Transverse colon (tissue), 4 donors: ENCODE measurements around the gene PLD4. TPM values are rescaled to one million over a fixed set of nuclear protein-coding genes. Genes with fewer than 3 reads are reported as not detected.
"Not testable (repeated sequence)": the region's sequence is repeated elsewhere in the genome, so short reads cannot be mapped to it uniquely, and the experiment has no call there.

Source experiments
- DNase-seq: peaks from one replicate; pipeline ENCODE4 v3.0.0-alpha.2; 2019
- H3K27ac ChIP-seq, 4 donors: fragments of 200-600 bp; sonication (generic); 2 replicates each; pipeline ENCODE4 v1.5.1; 2016 to 2018; ENCODE audit warnings: inconsistent platforms in 4 of 4
- H3K27me3 ChIP-seq: fragments of 200-600 bp; sonication (generic); 2 replicates; pipeline ENCODE4 v1.5.1; 2017; ENCODE audit warnings: inconsistent platforms
- H3K36me3 ChIP-seq, 4 donors: fragments of 200-600 bp; sonication (generic); 2 replicates each; pipeline ENCODE4 v1.5.1; 2017 to 2019; ENCODE audit warnings: inconsistent platforms in 4 of 4
- H3K4me1 ChIP-seq, 4 donors: fragments of 200-600 bp; sonication (generic); 2 replicates each; pipeline ENCODE4 v1.5.1; 2017 to 2020; ENCODE audit warnings: inconsistent platforms in 4 of 4
- H3K4me3 ChIP-seq, 4 donors: fragments of 200-600 bp; sonication (generic); 1 replicate in 1 of 4; 2 replicates in 3 of 4; pipeline versions ENCODE4 v1.5.1 to v1.6.1; 2017 to 2019; ENCODE audit warnings: inconsistent platforms in 4 of 4
- H3K9me3 ChIP-seq, 2 donors: fragments of 200-600 bp; sonication (generic); 2 replicates each; pipeline ENCODE4 v1.5.1; 2017 to 2019; ENCODE audit warnings: inconsistent platforms in 2 of 2
- CTCF ChIP-seq, 5 experiments: fragments of 200-600 bp in 3 of 5; fragments of 450-650 bp in 2 of 5; sonication (generic) in 3 of 5; IDR thresholded peaks; 1 replicate in 2 of 5; 2 replicates in 3 of 5; pipeline ENCODE4 v1.5.1; 2016 to 2017; ENCODE audit warnings: antibody characterized with exemption in 5 of 5, inconsistent platforms in 3 of 5, mild to moderate bottlenecking in 2 of 5, moderate library complexity in 1 of 5
- EP300 ChIP-seq: sonication (generic); formaldehyde crosslinking; IDR thresholded peaks from one replicate; pipeline ENCODE4 v1.6.1; 2017; ENCODE audit warnings: antibody characterized with exemption, low read depth
- POLR2A ChIP-seq: fragments of 450-650 bp; IDR thresholded peaks from one replicate; pipeline ENCODE4 v1.6.1; 2016; ENCODE audit warnings: antibody characterized with exemption, mild to moderate bottlenecking, moderate library complexity
- POLR2AphosphoS5 ChIP-seq, 3 donors: sonication (generic); formaldehyde crosslinking; IDR thresholded peaks; one replicate each; pipeline ENCODE4 v1.6.1; 2016; ENCODE audit warnings: antibody characterized with exemption in 3 of 3
- WGBS, 2 donors: methylation state at CpG; one replicate each; pipeline ENCODE4 v1.1.5; 2018; ENCODE audit warnings: low coverage in 1 of 2; 5-methylcytosine and 5-hydroxymethylcytosine counted together
- in situ Hi-C, 4 donors: fragments of 200-750 bp; cut with MboI; loops; one replicate each; pipeline versions ENCODE4 v1.15.0 to v1.15.1; 2017; ENCODE audit warnings: low sequenced_read_pairs in 3 of 4, low pct_ligation_motif_present in 1 of 4, low pct_unique_long_range_greater_than_20kb in 1 of 4
- intact Hi-C: fragments of 100-400 bp; cut with DNase I; formaldehyde crosslinking; loops from one replicate; pipeline ENCODE4 v1.15.1; 2023; ENCODE audit warnings: low total_unique reads
- total RNA-seq, 4 donors: library from RNA; depleted of rRNA; stranded (reverse); fragments of >200 nt; gene quantifications; one replicate each; pipeline ENCODE4 v1.1.0, GENCODE V29; 2016

Gene PLD4
- total RNA-seq, 4 donors from 2014 or later, result 1.1 TPM; not detected in 2

GRCh38 chr14:104950021-104950420 is 25.3 kb downstream of the PLD4 start:
- H3K4me3 ChIP-seq, result no peak overlapping the region
- H3K27ac ChIP-seq, result no peak overlapping the region
- no peaks in the 10 kb centered on the region for H3K27me3 ChIP-seq
- intact Hi-C loops (no loop called here), in situ Hi-C loops (no loop called here)
- no peaks in the 10 kb centered on the region for H3K36me3 ChIP-seq
- WGBS, 2 donors, result 84% methylated on average over 10 of the region's 17 CpGs; no CpG with 5 or more reads in 1 of the 2 donors
- no peak for DNase-seq
- TF ChIP-seq POLR2AphosphoS5 (IDR thresholded peaks at IDR 0.05) (no peak), CTCF (IDR thresholded peaks at IDR 0.05) (no peak), POLR2A (no peak), EP300 (no peak)
- no peaks in the 10 kb centered on the region for H3K4me1 ChIP-seq
- H3K9me3 ChIP-seq, result no peaks in the 10 kb centered on the region

GRCh38 chr14:104950701-104951100 is 26.0 kb downstream of the PLD4 start:
- H3K4me3 ChIP-seq, H3K36me3 ChIP-seq, H3K27me3 ChIP-seq, H3K4me1 ChIP-seq, in situ Hi-C loops, H3K27ac ChIP-seq, intact Hi-C loops, H3K9me3 ChIP-seq, DNase-seq: not testable (repeated sequence)
- 82% methylated on average over 14 of the region's 15 CpGs; no CpG with 5 or more reads in 1 of the 2 donors for WGBS, 2 donors

- H3K4me1 ChIP-seq, H3K9me3 ChIP-seq, intact Hi-C loops, in situ Hi-C loops, H3K4me3 ChIP-seq, DNase-seq, H3K36me3 ChIP-seq, H3K27ac ChIP-seq, H3K27me3 ChIP-seq: not testable (repeated sequence)
- WGBS, 2 donors, result 83% methylated on average over 27 of the region's 28 CpGs; no CpG with 5 or more reads in 1 of the 2 donors
These were observed 27.4 kb downstream of the PLD4 start for GRCh38 chr14:104951863-104952657.

- Histone ChIP-seq H3K4me3 (no peak overlapping the region), H3K9me3 (no peaks in the 10 kb centered on the region), H3K27ac (no peak overlapping the region), H3K27me3 (peaks cover 10% of the 10 kb centered on the region), H3K36me3 (no peaks in the 10 kb centered on the region), H3K4me1 (peaks cover 0 to 6% (median 2%) of the 10 kb centered on the region in 4 donors)
- TF ChIP-seq POLR2AphosphoS5 (IDR thresholded peaks at IDR 0.05), result no peak
- TF ChIP-seq POLR2A, result no peak
- in situ Hi-C loops (no loop called here), intact Hi-C loops (no loop called here)
- WGBS, 2 donors, result 84 to 100% methylated on average over 1 to 11 of the region's 13 CpGs
- DNase-seq, result no peak
These were observed 28.4 kb downstream of the PLD4 start for GRCh38 chr14:104953097-104953496.

GRCh38 chr14:104953896-104954656 is 29.4 kb downstream of the PLD4 start:
- intact Hi-C loops, result no loop called here
- TF ChIP-seq CTCF (IDR thresholded peaks at IDR 0.05) (no peak), EP300 (no peak), POLR2AphosphoS5 (IDR thresholded peaks at IDR 0.05) (no peak), POLR2A (no peak)
- H3K9me3 ChIP-seq, result no peaks in the 10 kb centered on the region
- no peak overlapping the region for H3K4me3 ChIP-seq
- no peaks in the 10 kb centered on the region for H3K36me3 ChIP-seq
- in situ Hi-C loops, result no loop called here
- no peak for DNase-seq
- WGBS, 2 donors, result 65 to 86% methylated on average over 7 to 26 of the region's 26 CpGs
- peaks cover 0 to 6% (median 2%) of the 10 kb centered on the region in 4 donors for H3K4me1 ChIP-seq
- no peak overlapping the region for H3K27ac ChIP-seq
- H3K27me3 ChIP-seq, result peaks cover 10% of the 10 kb centered on the region
